HepG2 (cell line): Measurements from ENCODE around the gene HES6. TPM values are rescaled to one million over a fixed set of nuclear protein-coding genes. Genes with fewer than 3 reads are reported as not detected.

Source experiments
- BHLHE40 ChIP-seq: IDR thresholded peaks from 2 replicates; pipeline ENCODE4 v1.6.1; 2011; ENCODE audit warnings: low read length, improper control_type of control experiment
- CBX2 ChIP-seq, 2 experiments: fragments of 200-600 bp in 1 of 2; sonication (generic); formaldehyde crosslinking in 1 of 2; IDR thresholded peaks; 2 replicates each; pipeline versions ENCODE4 v1.7.0 to v1.8.1; 2018 to 2022; ENCODE audit warnings: low read depth in 2 of 2, low read length in 1 of 2, mild to moderate bottlenecking in 1 of 2, missing genetic modification reagents in 1 of 2
- HIVEP1 ChIP-seq: sonication (generic); formaldehyde crosslinking; IDR thresholded peaks from 2 replicates; pipeline ENCODE4 v1.4.0; 2020; ENCODE audit warnings: mild to moderate bottlenecking, missing genetic modification reagents
- KLF13 ChIP-seq: sonication (generic); formaldehyde crosslinking; IDR thresholded peaks from 2 replicates; pipeline ENCODE4 v1.4.0; 2020; ENCODE audit warnings: mild to moderate bottlenecking, missing genetic modification reagents
- KLF9 ChIP-seq: IDR thresholded peaks from 2 replicates; pipeline ENCODE4 v1.6.1; 2016; ENCODE audit warnings: low read depth
- MAZ ChIP-seq, 2 experiments: sonication (generic) in 1 of 2; formaldehyde crosslinking in 1 of 2; IDR thresholded peaks; 2 replicates each; pipeline versions ENCODE4 v1.5.0 to v1.6.1; 2012 to 2020; ENCODE audit warnings: low read depth in 2 of 2, mild to moderate bottlenecking in 2 of 2, borderline replicate concordance in 1 of 2, improper control_type of control experiment in 1 of 2, low read length in 1 of 2, missing genetic modification reagents in 1 of 2, moderate library complexity in 1 of 2
- POGZ ChIP-seq: sonication (generic); formaldehyde crosslinking; IDR thresholded peaks from 2 replicates; pipeline ENCODE4 v1.4.0; 2020; ENCODE audit warnings: mild to moderate bottlenecking, missing genetic modification reagents
- SMYD3 ChIP-seq: sonication (generic); formaldehyde crosslinking; IDR thresholded peaks from 2 replicates; pipeline ENCODE4 v1.8.1; 2023; ENCODE audit warnings: mild to moderate bottlenecking, missing genetic modification reagents
- TMF1 ChIP-seq: sonication (generic); formaldehyde crosslinking; IDR thresholded peaks from 2 replicates; pipeline ENCODE4 v1.8.1; 2022; ENCODE audit warnings: low read depth, missing genetic modification reagents
- ZBTB3 ChIP-seq: sonication (generic); formaldehyde crosslinking; IDR thresholded peaks from 2 replicates; pipeline ENCODE4 v1.4.0; 2020; ENCODE audit warnings: low read depth, mild to moderate bottlenecking, moderate library complexity, missing genetic modification reagents, borderline replicate concordance
- ZKSCAN8 ChIP-seq: IDR thresholded peaks from 2 replicates; pipeline ENCODE4 v1.6.1; 2016; ENCODE audit warnings: borderline replicate concordance, missing genetic modification reagents, missing compliant biosample characterization
- ZNF225 ChIP-seq: sonication (generic); formaldehyde crosslinking; IDR thresholded peaks from 2 replicates; pipeline ENCODE4 v1.4.0; 2020; ENCODE audit warnings: mild to moderate bottlenecking, missing genetic modification reagents
- ZNF296 ChIP-seq: sonication (generic); formaldehyde crosslinking; conservative IDR thresholded peaks from 2 replicates; pipeline ENCODE4 v1.5.0; 2020; ENCODE audit warnings: mild to moderate bottlenecking, missing genetic modification reagents
- ZNF543 ChIP-seq: sonication (generic); formaldehyde crosslinking; IDR thresholded peaks from 2 replicates; pipeline ENCODE4 v1.4.0; 2020; ENCODE audit warnings: mild to moderate bottlenecking, missing genetic modification reagents
- ZNF546 ChIP-seq: sonication (generic); formaldehyde crosslinking; conservative IDR thresholded peaks from 2 replicates; pipeline ENCODE4 v1.8.1; 2023; ENCODE audit warnings: mild to moderate bottlenecking, missing genetic modification reagents
- ZNF569 ChIP-seq: sonication (generic); formaldehyde crosslinking; IDR thresholded peaks from 2 replicates; pipeline ENCODE4 v1.5.0; 2020; ENCODE audit warnings: mild to moderate bottlenecking, missing genetic modification reagents, moderate library complexity, borderline replicate concordance
- polyA plus RNA-seq, 8 experiments: library from polyadenylated mRNA; depleted of rRNA in 3 of 8; stranded (reverse) in 7 of 8; unstranded in 1 of 8; fragments of >200 nt; fragmentation: Illumina TruSeq in 4 of 8; extraction: Trizol in 4 of 8; gene quantifications; 2 replicates each; pipeline versions ENCODE4 v1.2.1 to v1.2.3, GENCODE V29; 2011 to 2016; ENCODE audit warnings: low read depth in 4 of 8, missing spikeins in 1 of 8, mixed read lengths in 1 of 8; ENCODE audit not compliant: insufficient read depth in 1 of 8
- total RNA-seq, 5 experiments: library from RNA; depleted of rRNA; stranded (reverse); fragments of >200 nt; fragmentation: Illumina TruSeq; extraction: Trizol; gene quantifications; 2 replicates each; pipeline ENCODE4 v1.2.3, GENCODE V29; 2016; ENCODE audit warnings: low read depth in 1 of 5
- TF ChIP-seq, protein P1 (sequence below), 2 experiments: fragments of 450-650 bp in 1 of 2; sonication (generic) in 1 of 2; formaldehyde crosslinking in 1 of 2; IDR thresholded peaks; 2 replicates each; pipeline versions ENCODE4 v1.6.1 to v1.8.0; 2016 to 2022; ENCODE audit warnings: antibody characterized with exemption in 1 of 2, mild to moderate bottlenecking in 1 of 2, missing genetic modification reagents in 1 of 2
- TF ChIP-seq, protein P2 (sequence below): sonication (generic); formaldehyde crosslinking; IDR thresholded peaks from 2 replicates; pipeline ENCODE4 v1.4.0; 2020; ENCODE audit warnings: mild to moderate bottlenecking, missing genetic modification reagents

HES6 gene
- total and polyA plus RNA-seq, 2 of the 13 experiments (the other 11 are each of a cell fraction or from before 2014, with no cell fraction given) = 19.5 to 82.8 TPM

DNA sequence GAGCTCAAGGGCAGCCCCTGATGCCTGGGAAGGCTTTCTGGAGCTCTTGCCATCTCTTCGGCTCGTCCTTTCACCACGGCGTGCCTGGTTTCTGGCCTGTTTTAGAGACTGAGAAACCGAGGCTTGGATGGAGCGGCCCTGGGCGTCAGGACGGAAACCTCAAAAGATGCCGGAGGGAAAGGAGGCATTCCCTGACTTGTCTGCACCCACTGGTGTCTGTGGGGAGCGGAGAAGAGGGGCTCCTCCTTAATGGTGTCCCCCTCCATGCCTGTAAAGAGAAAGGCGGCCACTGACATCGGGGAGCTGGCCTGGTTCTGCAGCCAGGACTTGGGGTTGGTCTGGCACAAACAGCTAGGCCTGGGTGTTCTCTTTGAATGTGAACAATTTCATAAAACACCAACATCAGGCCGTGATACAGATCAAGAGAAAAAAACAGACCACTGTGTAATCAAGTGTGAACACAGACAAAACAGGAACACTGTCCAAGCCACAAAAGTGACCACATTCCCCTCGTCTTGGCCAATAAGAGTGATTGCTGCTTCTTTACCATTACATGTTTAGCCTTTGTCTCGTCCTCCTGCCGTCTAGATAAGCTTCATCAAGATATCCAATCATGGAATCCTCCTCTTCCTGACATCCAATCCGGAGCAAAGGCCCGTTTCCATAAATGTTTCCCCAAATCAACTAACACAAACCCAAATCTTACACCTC lies 35.7 kb downstream of the HES6 start (continued):
- TF ChIP-seq ZBTB3 (CRISPR knock-in tag) = no peak
- TF ChIP-seq TMF1 (CRISPR knock-in tag) = no peak
- 0 out of 2 replicates have a peak, but pooled peaks have one; percentile 31 for TF ChIP-seq ZNF225 (CRISPR knock-in tag)
- TF ChIP-seq KLF9 (CRISPR knock-in tag) = 0 out of 2 replicates have a peak, but pooled peaks have one; percentile 1
- no peak for TF ChIP-seq MAZ (IDR thresholded peaks at IDR 0.05; ENCODE audit: borderline replicate concordance, low read depth, low read length)
- 0 out of 2 replicates have a peak, but pooled peaks have one; percentile 16 for TF ChIP-seq MAZ (CRISPR knock-in tag; IDR thresholded peaks at IDR 0.05; ENCODE audit: low read depth)
- TF ChIP-seq, protein P1, sequence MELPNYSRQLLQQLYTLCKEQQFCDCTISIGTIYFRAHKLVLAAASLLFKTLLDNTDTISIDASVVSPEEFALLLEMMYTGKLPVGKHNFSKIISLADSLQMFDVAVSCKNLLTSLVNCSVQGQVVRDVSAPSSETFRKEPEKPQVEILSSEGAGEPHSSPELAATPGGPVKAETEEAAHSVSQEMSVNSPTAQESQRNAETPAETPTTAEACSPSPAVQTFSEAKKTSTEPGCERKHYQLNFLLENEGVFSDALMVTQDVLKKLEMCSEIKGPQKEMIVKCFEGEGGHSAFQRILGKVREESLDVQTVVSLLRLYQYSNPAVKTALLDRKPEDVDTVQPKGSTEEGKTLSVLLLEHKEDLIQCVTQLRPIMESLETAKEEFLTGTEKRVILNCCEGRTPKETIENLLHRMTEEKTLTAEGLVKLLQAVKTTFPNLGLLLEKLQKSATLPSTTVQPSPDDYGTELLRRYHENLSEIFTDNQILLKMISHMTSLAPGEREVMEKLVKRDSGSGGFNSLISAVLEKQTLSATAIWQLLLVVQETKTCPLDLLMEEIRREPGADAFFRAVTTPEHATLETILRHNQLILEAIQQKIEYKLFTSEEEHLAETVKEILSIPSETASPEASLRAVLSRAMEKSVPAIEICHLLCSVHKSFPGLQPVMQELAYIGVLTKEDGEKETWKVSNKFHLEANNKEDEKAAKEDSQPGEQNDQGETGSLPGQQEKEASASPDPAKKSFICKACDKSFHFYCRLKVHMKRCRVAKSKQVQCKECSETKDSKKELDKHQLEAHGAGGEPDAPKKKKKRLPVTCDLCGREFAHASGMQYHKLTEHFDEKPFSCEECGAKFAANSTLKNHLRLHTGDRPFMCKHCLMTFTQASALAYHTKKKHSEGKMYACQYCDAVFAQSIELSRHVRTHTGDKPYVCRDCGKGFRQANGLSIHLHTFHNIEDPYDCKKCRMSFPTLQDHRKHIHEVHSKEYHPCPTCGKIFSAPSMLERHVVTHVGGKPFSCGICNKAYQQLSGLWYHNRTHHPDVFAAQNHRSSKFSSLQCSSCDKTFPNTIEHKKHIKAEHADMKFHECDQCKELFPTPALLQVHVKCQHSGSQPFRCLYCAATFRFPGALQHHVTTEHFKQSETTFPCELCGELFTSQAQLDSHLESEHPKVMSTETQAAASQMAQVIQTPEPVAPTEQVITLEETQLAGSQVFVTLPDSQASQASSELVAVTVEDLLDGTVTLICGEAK (IDR thresholded peaks at IDR 0.05) = no peak
- TF ChIP-seq, protein P1 (CRISPR knock-in tag; IDR thresholded peaks at IDR 0.05) = peak; percentile 22; the same call in 1 of the 2 replicates
- no peak for TF ChIP-seq CBX2 (IDR thresholded peaks at IDR 0.05; ENCODE audit: low read depth, low read length)
- TF ChIP-seq CBX2 (CRISPR knock-in tag; IDR thresholded peaks at IDR 0.05; ENCODE audit: low read depth) = 0 out of 2 replicates have a peak, but pooled peaks have one; percentile 19
- TF ChIP-seq ZNF543 (CRISPR knock-in tag) = peak; percentile 64; the same call in 1 of the 2 replicates
- TF ChIP-seq ZNF296 (CRISPR knock-in tag) = 0 out of 2 replicates have a peak, but pooled peaks have one; percentile 18
- peak; percentile 37; the same call in 1 of the 2 replicates for TF ChIP-seq POGZ (CRISPR knock-in tag)
- no peak for TF ChIP-seq ZNF546 (CRISPR knock-in tag)
- TF ChIP-seq BHLHE40 = peak; percentile 7; the same call in 1 of the 2 replicates
- no peak for TF ChIP-seq ZKSCAN8 (CRISPR knock-in tag)
- TF ChIP-seq, protein P2, sequence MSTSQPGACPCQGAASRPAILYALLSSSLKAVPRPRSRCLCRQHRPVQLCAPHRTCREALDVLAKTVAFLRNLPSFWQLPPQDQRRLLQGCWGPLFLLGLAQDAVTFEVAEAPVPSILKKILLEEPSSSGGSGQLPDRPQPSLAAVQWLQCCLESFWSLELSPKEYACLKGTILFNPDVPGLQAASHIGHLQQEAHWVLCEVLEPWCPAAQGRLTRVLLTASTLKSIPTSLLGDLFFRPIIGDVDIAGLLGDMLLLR (CRISPR knock-in tag) = peak; percentile 26; the same call in 1 of the 2 replicates
- TF ChIP-seq SMYD3 (CRISPR knock-in tag) = peak; percentile 37; the same call in 1 of the 2 replicates
- TF ChIP-seq KLF13 = no peak
- 0 out of 2 replicates have a peak, but pooled peaks have one; percentile 56 for TF ChIP-seq ZNF569 (CRISPR knock-in tag)
- TF ChIP-seq HIVEP1 = peak; percentile 69
